HFF-Myc (cell line): Measurements from ENCODE around the gene DNAJC27.

Experiments used
- DNase-seq: peaks from one replicate; pipeline ENCODE4 v3.0.0-alpha.2; 2011; ENCODE audit warnings: low read depth; ENCODE audit errors: extremely low read depth
- H3K4me3 ChIP-seq: replicated peaks from 2 replicates; pipeline ENCODE4 v1.5.1; 2011; ENCODE audit warnings: low read depth, mild to moderate bottlenecking, control low read depth, low read length
- TF ChIP-seq, protein P1 (sequence below): IDR thresholded peaks from 2 replicates; pipeline ENCODE4 v1.5.1; 2012; ENCODE audit warnings: mild to moderate bottlenecking, low read depth, low read length, control low read depth; ENCODE audit errors: missing control alignments

Gene DNAJC27

GRCh38 chr2:24955921-24956320 lies 15.8 kb downstream of the DNAJC27 start:
- TF ChIP-seq, protein P1, sequence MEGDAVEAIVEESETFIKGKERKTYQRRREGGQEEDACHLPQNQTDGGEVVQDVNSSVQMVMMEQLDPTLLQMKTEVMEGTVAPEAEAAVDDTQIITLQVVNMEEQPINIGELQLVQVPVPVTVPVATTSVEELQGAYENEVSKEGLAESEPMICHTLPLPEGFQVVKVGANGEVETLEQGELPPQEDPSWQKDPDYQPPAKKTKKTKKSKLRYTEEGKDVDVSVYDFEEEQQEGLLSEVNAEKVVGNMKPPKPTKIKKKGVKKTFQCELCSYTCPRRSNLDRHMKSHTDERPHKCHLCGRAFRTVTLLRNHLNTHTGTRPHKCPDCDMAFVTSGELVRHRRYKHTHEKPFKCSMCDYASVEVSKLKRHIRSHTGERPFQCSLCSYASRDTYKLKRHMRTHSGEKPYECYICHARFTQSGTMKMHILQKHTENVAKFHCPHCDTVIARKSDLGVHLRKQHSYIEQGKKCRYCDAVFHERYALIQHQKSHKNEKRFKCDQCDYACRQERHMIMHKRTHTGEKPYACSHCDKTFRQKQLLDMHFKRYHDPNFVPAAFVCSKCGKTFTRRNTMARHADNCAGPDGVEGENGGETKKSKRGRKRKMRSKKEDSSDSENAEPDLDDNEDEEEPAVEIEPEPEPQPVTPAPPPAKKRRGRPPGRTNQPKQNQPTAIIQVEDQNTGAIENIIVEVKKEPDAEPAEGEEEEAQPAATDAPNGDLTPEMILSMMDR: no peak
- no peak overlapping the region for H3K4me3 ChIP-seq
- no peak for DNase-seq

DNA sequence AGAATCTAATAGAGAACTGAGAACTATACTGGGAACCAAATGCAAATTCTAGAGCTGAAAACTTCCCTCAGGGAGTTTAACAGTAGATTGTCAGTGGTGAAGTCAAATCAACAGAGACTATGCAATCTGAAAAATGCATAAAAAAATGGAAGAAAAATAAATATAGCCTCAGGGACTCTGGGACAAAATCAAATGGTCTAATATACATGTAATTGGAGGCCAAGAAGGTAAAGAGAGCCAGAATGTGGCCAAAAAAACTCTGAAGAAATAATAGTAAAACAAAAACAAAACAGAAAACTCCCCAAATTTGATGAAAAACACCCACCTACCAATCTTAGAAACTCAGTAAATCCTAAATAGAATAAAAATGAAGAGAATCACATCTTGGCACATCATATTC lies 16.5 kb downstream of the DNAJC27 start:
- no peak overlapping the region for H3K4me3 ChIP-seq
- TF ChIP-seq, protein P1: no peak
- no peak for DNase-seq

- TF ChIP-seq, protein P1: no peak
- no peak overlapping the region for H3K4me3 ChIP-seq
- DNase-seq: no peak
Measured at GRCh38 chr2:24950102-24950501, 21.7 kb downstream of the DNAJC27 start.

DNA sequence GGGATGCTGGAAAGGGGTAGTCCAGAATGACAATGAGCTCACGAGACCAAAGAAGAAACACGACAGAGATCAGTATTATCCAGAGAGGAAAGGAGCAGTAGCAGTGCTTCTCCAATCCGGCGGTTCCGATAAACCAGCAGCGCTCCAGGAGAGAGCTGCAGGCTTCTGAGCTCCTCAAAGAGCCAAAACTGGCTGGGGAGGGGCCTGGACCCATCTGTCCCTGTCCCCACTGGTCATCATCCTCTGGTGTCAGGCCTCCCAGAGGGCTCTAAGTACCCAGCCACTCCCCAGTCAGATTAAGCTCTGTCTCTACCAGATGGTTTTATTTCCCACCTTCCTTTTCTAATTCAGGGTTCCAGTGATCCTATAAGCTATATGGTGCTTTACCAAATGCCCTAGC lies 23.2 kb downstream of the DNAJC27 start:
- no peak overlapping the region for H3K4me3 ChIP-seq
- TF ChIP-seq, protein P1: no peak
- no peak for DNase-seq

GRCh38 chr2:24947561-24948157 lies 24.1 kb downstream of the DNAJC27 start:
- no peak for DNase-seq
- TF ChIP-seq, protein P1: no peak
- H3K4me3 ChIP-seq: no peak overlapping the region

DNA sequence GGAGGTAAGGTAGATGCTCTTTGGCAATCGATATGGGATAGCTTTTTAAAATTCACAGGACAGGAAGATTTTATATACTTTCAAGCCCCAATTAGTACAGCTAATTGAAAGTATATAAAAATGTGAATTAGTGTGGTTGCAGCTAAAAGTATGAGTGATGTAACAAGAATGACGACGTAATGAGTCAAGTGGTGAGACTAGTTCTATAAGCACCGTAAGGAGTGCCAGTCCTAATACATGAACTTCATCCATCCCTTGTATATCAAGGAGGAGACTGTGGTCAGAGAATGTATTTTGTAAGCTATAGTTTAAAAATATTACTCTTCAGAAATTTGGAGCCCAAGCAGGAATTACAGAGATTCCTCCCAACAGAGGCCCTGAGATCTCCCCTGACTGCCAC lies 25.8 kb downstream of the DNAJC27 start:
- no peak overlapping the region for H3K4me3 ChIP-seq
- TF ChIP-seq, protein P1: no peak
- DNase-seq: no peak
